GM12892 (cell line): Measurements from ENCODE around the gene FOXD2.

Experiments used
- POLR2A ChIP-seq: IDR thresholded peaks from 2 replicates; pipeline ENCODE4 v1.6.1; 2011; ENCODE audit warnings: low read depth, low read length, control low read depth
- POLR2AphosphoS5 ChIP-seq: IDR thresholded peaks from 2 replicates; pipeline ENCODE4 v1.6.1; 2011; ENCODE audit warnings: low read depth, low read length, control low read depth
- TAF1 ChIP-seq: IDR thresholded peaks from 2 replicates; pipeline ENCODE4 v1.6.1; 2011; ENCODE audit warnings: low read depth, mild to moderate bottlenecking, control low read depth, low read length, borderline replicate concordance

- no peak for TF ChIP-seq POLR2A
- TF ChIP-seq TAF1, result no peak
- TF ChIP-seq POLR2AphosphoS5, result no peak
Measured at GRCh38 chr1:47444562-47445465, 7.0 kb downstream of the FOXD2 start.
